Gastrocnemius medialis (tissue), 4 donors: ENCODE results near the gene CD8B2.
"Not testable (repeated sequence)": the region's sequence is repeated elsewhere in the genome, so short reads cannot be mapped to it uniquely, and the experiment has no call there.

Experiments
- POLR2A ChIP-seq, 2 donors: fragments of 450-650 bp; IDR thresholded peaks; one replicate each; pipeline ENCODE4 v1.6.1; 2017; ENCODE audit warnings: antibody characterized with exemption in 2 of 2, mild to moderate bottlenecking in 2 of 2, moderate library complexity in 2 of 2
- TF ChIP-seq, protein P1 (sequence below), 5 experiments: fragments of 450-650 bp in 3 of 5; fragments of 200-600 bp in 2 of 5; sonication (generic) in 2 of 5; IDR thresholded peaks in 4 of 5; conservative IDR thresholded peaks in 1 of 5; 1 replicate in 4 of 5; 2 replicates in 1 of 5; pipeline ENCODE4 v1.5.1; 2016 to 2019; ENCODE audit warnings: antibody characterized with exemption in 5 of 5, mild to moderate bottlenecking in 3 of 5, moderate library complexity in 3 of 5

DNA sequence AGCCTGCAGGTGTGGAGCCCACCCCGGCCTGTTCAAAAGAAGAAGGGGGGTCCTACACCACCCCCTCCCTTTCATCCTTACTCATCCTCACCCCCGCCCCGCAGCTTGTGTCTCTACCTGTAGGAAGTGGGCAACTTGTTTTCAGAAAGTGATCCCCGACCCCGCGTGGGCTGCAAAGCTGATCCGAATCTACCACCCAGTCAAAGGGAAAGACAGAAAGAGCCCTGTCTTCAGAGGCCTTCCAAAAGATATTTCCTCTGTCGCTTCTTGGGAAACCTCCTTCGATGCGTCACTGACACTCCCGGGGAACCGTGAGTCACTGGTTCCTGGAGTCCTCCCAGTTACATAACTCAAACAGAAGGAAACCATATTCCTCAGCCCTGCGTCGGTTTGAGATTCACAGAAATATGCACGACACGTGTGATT, 24.3 kb downstream of the CD8B2 start:
- TF ChIP-seq, protein P1, sequence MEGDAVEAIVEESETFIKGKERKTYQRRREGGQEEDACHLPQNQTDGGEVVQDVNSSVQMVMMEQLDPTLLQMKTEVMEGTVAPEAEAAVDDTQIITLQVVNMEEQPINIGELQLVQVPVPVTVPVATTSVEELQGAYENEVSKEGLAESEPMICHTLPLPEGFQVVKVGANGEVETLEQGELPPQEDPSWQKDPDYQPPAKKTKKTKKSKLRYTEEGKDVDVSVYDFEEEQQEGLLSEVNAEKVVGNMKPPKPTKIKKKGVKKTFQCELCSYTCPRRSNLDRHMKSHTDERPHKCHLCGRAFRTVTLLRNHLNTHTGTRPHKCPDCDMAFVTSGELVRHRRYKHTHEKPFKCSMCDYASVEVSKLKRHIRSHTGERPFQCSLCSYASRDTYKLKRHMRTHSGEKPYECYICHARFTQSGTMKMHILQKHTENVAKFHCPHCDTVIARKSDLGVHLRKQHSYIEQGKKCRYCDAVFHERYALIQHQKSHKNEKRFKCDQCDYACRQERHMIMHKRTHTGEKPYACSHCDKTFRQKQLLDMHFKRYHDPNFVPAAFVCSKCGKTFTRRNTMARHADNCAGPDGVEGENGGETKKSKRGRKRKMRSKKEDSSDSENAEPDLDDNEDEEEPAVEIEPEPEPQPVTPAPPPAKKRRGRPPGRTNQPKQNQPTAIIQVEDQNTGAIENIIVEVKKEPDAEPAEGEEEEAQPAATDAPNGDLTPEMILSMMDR (IDR thresholded peaks at IDR 0.05 in 4 of 5, conservative IDR thresholded peaks at IDR 0.05 in 1 of 5): not testable (repeated sequence)
- TF ChIP-seq POLR2A (IDR thresholded peaks at IDR 0.05): not testable (repeated sequence)
